Stimulated activated CD4-positive, alpha-beta T cell treated with anti-CD3 and anti-CD28 coated beads, Interleukin-12 subunit alpha, Interleukin-12 subunit beta, amount 100 ng/mL, for 4 hours (primary cell): ENCODE results near the gene FANCF.

Source experiments
- DNase-seq: peaks from one replicate; pipeline ENCODE4 v3.0.0-alpha.2; 2020

FANCF gene

DNA sequence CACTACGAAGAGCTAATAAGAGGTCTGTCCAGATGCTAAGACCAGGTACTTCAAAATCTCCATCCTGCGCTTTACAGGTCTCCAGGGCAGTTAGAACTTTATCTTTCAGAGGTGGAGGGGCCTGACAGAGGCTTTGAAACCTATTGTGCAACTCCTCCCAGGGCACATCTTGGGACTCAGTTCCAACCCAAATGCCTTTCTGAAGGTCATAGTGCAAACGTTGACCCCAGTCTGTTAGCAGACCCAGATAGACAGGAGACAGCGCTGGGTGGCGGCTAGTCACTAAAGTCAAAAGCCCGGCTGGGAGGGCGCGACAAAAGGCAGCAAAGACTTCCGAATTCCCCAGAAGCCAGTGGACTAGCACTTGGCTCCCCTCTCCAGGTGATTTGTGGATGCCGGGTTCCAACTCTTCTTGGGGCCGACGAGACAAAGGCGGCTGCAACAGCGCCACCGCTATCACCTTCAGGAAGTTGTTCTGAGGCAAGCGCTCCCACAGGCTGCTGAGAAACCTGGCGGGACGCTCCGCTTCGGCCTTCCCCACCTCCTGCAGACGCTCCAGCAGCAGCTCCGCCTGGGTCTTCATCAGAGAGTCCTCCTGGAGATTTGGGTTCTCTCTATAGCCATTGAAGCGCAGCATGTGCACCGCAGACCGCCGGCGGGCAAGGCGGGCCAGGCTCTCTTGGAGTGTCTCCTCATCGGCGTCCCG lies 728 bp downstream of the FANCF start:
- peak; percentile 58 for DNase-seq

DNA sequence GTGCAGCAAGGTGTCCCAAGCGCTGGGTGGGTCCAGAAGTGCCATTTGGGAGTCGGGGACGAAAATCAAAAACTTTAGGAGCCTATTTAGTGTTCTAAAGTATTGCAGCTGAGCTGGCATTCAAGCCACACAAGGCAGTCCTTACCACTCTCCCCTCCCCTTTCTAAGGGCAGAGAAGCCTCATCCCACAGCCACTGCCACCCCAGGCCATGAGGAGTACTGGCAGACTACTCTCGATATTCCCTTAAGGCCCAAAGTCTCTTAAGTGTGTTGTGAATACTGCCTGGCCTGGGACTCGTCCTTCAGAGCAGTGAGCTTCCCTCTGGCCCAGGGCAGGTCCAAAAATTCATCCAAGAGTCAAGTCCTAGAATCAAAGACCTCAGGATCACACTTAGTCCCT lies 7.8 kb downstream of the FANCF start:
- no peak for DNase-seq

DNA sequence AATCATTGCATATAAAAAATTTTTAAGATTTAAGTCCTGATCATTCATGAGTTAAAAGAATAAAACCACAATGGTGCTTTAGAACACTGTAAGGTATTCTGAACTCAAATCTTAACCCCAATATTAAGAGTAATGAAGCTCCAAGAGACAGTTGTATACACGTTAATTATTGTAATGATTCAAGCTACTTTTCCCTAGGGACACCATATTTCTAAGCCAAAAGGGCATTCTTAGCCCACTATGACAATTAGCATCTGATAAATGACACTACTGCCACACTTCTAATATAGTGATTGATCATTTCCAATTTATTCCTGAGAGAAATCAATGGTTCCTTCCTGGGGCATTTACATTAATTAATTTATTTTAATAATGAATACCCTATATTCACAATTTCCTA lies 21.7 kb downstream of the FANCF start:
- DNase-seq: no peak

DNA sequence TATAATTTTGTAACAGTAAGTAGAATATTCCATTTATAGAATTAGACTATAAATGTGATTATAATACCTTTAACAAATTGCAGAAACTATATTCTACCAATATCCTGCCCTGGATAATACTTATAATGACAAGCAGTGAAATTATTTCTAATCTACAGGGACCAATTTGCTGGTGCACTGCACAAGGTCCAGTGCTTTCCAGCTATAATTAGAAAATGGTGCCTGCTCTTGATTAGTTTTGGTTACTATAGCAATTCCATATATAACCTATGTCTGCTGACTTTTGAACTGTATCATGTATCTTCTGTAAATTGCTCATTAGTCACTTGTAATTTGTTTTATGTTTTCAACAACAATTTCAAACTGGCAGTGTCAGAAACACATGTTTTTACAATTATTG lies 23.1 kb downstream of the FANCF start:
- DNase-seq: no peak

DNA sequence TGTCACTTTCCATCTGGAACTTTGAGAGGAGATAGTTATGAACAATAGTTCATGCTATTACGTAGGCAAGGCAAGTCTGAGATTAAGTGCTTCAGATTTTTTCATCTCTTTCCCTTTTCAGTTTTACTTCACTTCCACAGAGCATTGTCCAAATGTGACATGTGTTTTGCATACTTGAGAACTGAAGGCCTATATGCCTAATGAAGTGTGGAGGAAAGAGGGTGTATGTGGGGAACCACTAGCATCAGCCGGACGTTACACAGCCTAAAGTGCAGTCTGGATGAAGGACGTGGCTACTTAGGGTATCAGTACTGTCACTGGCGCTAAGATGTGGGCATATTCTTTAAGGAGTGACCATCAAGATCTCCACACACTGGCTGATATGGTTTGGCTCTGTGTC lies 26.2 kb downstream of the FANCF start:
- no peak for DNase-seq

DNA sequence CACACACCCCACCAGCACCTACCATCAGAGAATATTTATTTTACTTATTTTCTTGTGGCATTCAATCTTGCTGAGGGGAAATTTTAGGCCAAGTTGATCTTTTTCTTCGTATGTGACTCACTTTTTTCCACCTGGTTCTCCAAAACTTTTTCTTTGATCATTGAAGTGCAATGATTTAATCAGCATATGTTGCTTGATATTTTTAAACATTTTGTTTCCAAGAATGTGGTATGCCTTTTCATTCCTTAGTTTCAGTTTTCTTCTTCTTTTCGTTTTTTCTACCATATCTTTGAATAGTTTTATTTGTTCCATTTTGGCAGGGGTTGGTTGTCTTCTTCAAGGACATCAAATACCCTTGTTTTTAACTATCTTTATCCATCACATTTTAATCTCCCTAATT lies 28.6 kb downstream of the FANCF start:
- no peak for DNase-seq

DNA sequence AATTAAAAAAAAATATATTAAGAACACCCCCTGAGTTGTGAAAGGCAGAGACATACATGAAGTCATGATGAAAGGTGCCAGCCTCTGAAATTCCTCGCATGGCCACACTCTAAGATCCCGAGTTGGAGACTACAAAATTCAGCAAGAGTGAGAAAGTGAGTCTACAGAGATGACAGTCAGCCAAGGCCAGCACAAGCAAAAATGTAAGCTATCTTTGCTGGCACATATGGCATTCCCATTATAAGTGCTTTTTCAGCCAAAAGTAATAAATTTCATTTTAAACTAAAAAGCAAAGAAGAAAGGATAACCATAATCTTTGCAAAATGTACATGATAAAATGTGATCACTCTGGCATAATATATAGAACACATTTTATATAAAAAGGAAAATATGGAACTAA lies 40.6 kb downstream of the FANCF start:
- no peak for DNase-seq

DNA sequence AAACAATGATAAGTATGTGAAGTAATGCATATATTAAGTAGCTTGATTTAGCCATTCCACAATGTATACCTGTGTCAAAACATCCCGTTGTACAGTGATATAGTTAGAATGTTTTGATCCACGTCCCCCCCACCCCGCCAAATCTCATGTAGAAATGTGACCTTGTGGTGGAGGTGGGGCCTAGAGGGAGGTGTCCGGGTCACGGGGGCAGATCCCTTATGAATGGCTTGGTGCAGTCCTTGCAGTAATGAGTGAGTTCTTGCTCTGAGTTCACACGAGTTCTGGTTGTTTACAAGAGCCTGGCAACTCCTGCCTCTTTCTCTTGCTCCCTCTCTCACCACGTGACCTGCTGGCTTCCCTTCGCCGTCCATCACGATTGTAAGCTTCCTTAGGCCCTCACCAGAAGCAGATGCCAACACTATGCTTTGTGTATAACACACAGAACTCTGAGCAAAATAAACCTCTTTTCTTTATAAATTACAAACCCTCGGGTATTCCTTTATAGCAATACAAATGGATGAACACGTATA lies 41.6 kb downstream of the FANCF start:
- DNase-seq: no peak

DNA sequence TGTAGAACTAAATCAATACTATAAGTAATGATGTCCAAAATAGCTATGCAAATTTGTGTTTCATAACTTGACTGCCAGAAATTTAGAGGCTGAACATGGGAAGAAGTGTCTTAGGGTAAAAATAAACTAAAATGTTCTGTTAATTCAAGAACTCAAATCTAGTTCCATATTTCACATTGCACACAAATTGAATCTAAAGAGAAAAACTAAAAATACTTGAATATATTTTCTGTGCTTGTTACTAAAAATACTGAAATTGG lies 43.5 kb downstream of the FANCF start:
- DNase-seq: no peak

DNA sequence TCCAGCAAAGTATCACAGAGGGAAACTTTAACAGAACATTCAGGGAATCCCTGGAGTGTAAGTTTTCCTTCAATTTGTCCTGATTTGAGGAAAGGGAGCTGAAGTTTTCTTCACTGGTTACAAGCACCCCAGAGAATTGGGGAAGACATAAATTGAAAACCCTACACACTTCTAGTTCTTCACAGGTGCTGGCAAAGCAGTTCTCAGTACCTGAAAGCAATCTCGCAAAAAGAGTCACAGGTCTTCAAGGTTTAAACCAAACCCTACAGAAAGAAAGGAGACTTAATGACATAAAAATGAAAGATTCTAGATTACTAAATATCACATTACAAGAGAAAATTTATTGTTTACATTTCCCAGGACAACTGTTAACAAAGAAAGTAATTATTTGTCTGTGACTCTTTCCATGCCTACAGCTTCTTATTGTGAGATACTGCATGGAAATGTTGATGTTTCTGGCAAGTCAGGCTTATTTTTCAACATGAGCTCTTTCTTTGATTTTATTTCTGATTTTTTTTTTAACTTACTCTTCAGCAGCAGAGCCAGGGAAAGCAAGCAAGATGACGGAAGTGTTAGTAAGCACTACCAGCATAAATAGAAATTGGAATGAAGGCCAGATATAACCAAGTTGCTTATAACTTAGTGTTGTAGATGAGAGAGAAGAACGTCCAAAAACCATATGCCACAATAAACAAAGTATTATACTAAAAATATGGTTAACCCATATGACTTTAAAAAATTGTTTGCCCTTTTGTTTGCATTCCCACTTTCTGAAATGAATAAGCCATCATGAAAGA lies 44.1 kb downstream of the FANCF start:
- DNase-seq: no peak

DNA sequence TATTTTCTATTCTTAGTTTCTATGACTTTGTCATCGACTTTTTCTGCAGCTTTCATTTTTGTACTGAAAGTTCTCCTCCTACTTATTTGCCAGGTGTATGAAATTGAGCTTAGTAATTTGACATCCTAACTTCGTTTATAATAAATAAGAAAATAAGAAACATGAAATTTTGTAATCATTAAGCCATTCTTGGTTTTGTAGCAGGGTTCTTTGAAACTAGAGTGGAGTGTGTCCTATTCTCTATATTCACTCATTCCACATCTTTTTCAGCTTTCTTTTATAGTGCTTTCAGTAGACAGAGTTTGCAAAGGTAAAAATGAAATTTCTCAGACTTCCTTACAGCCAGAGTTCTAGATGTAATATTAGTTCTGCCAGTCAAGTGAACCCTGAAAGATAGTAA lies 47.8 kb downstream of the FANCF start:
- DNase-seq: no peak
